ENCODE measurements around the gene IDUA.

Gene IDUA

DNA sequence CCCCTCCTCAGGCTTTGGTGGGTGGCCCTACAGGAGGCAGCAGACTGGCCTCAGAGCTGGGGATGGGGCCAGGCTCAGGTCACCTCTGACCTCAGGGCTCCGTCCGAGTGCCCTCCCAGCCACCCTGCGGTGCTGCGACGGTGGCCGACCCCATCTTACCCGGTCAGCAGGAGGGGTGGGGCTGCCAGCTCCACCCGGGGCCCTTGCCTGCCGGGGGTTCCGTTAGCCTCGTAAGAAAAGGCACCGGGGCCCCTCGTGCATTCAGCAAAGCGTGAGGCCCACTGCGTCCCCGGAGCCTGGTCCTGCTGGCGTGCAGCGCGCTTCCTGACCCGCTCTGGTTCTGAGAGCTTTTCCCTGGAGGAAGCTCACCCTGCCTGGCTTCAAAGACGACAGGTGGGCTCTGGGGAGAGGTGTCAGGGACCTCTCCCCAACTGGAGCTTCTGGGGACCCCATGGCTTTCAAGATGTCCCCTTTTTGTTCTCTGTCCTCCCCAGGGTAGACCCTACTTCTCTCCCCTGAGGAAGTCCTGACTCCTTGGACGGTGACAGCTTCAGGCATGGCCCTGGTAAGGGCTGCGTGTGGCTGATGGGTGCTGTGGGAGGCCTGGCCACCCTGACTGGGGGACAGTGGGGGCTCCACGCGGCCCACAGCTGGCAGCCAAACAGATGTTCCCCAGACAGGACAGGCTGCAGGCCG is 40.5 kb downstream of the IDUA start:
- Histone ChIP-seq H3K9ac (ENCODE audit: low read depth, low read length) (no peak overlapping the region), H3K36me3 (ENCODE audit: insufficient read depth, low read length) (no peaks in the 10 kb centered on the region; the same call in 1 of the 2 replicates), H3K4me1 (ENCODE audit: insufficient read depth, low read length) (peaks cover 13% of the 10 kb centered on the region; the same call in 1 of the 2 replicates)

DNA sequence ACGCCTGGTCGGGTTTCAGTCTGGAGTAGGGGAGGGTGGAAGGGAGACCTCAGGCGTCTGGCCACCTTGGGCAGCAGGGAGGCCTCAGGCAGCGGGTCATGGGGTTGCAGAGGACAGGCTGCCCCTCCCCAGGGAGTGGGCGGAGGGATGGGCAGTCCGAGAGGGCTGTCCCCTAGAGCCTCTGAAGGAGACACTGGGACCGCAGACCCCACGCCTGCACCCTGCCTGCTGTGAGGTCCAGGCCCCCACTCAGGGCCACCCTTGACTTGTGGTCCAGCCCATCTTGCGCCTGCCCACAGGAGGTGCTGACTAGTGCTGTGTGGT is 41.0 kb downstream of the IDUA start:
- Histone ChIP-seq H3K4me1 (ENCODE audit: insufficient read depth, low read length) (peaks cover 13% of the 10 kb centered on the region; the same call in 1 of the 2 replicates), H3K9me3 (ENCODE audit: control insufficient read depth, insufficient read depth, low read length) (no peaks in the 10 kb centered on the region), H3K9ac (ENCODE audit: low read depth, low read length) (no peak overlapping the region), H3K36me3 (ENCODE audit: insufficient read depth, low read length) (no peaks in the 10 kb centered on the region; the same call in 1 of the 2 replicates)

More for the DNA sequence above, 40.5 kb downstream of the IDUA start:
- H3K9me3 ChIP-seq (ENCODE audit: control insufficient read depth, insufficient read depth, low read length) = no peaks in the 10 kb centered on the region

DNA sequence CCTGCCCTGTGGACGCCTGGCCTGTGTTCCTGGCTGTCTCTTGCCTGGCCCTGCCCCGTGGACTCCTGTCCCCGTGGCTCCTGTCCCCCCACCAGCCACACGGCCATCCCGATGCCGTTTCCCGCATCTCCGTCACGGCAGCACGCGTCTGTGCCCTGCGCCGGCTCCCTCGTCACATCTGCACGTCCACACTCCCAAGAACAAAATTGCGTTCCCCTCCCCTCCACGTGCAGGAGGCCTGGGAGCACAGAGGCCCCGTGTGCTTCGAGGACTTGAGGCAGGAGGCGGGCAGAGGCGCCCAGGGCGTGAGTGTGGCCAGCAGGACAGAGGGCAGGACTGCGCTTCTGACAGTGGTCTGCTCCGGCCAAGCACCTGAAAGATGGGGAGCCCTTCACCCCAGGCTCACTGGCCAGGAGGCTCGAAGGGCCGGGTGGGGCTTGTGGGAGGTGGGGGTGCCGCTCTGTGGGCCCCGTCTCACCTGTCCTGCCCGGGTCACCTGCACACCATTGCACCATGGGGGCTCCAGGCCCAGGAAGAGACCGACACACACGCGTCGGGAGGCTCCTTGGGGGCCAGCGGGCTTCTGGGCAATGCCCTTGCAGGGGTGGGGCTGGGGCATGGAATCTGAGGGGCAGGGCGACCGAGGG is 41.9 kb downstream of the IDUA start:
- no peak overlapping the region for H3K9ac ChIP-seq (ENCODE audit: low read depth, low read length)
- peaks cover 13% of the 10 kb centered on the region; the same call in 1 of the 2 replicates for H3K4me1 ChIP-seq (ENCODE audit: insufficient read depth, low read length)
- H3K36me3 ChIP-seq (ENCODE audit: insufficient read depth, low read length) = no peaks in the 10 kb centered on the region; the same call in 1 of the 2 replicates
- H3K9me3 ChIP-seq (ENCODE audit: control insufficient read depth, insufficient read depth, low read length) = no peaks in the 10 kb centered on the region

DNA sequence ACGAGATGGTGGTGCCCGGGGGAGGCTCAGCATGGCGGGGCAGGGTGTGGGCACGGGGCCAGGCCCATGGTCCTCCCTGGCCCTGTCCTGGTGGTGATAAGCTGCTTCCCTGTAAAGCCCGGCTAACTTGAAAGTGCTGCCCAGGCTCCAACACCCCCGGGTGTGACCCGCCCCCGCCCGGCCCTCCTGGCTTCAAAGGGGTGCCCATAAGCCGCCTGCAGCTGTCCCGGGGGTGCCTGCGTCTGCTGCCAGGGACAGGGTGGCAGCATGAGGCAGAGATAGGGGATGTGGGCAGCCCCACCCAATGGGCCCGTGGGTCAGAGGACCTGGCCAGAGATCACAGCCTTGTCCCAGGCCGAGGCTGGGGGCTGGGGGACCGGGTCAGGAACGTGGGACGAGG is 42.7 kb downstream of the IDUA start:
- no peaks in the 10 kb centered on the region; the same call in 1 of the 2 replicates for H3K36me3 ChIP-seq (ENCODE audit: insufficient read depth, low read length)
- no peaks in the 10 kb centered on the region for H3K9me3 ChIP-seq (ENCODE audit: control insufficient read depth, insufficient read depth, low read length)
- H3K4me1 ChIP-seq (ENCODE audit: insufficient read depth, low read length) = peaks cover 13% of the 10 kb centered on the region; the same call in 1 of the 2 replicates
- H3K9ac ChIP-seq (ENCODE audit: low read depth, low read length) = no peak overlapping the region

DNA sequence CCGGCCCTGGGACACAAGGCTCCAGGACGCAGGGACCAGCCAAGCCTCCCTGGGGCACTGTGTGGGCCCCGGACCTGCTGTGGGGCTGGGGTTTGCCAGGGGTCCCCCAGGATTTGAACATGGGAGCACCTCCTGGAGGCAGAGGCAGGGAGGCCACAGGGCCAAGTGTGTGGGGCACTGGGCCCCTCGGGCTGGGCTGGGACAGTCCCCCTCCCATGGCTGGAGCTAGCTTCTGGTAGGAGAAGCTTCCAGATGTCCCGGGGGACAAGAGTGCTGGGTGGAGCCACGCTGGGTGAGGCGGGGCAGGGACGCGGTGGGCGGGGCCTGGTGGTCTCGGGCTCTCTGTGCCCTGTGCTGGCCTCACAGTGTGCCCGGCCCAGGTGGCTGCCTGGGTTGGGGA is 43.2 kb downstream of the IDUA start:
- Histone ChIP-seq H3K9ac (ENCODE audit: low read depth, low read length) (no peak overlapping the region), H3K4me1 (ENCODE audit: insufficient read depth, low read length) (peaks cover 13% of the 10 kb centered on the region; the same call in 1 of the 2 replicates), H3K36me3 (ENCODE audit: insufficient read depth, low read length) (no peaks in the 10 kb centered on the region; the same call in 1 of the 2 replicates), H3K9me3 (ENCODE audit: control insufficient read depth, insufficient read depth, low read length) (no peaks in the 10 kb centered on the region)

DNA sequence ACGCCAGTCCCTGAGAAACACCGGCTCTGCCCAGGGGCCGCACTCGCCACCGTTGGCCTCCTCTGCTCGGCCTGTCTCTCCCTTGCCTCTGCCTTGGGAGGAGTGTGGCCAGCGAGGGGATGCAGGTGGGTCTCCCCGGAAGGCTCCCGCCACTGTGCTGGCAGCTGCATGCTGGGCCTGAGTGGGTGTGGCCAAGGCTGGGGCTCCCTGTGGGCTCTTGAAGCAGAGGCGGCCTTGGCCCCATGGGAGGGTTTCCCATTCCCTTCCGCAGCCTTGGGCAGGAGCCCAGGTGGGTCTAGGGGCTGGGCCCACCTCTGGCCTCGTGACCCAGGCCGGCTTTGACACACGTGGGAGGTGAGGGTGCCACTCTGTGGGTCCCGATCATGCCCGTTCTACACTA is 43.7 kb downstream of the IDUA start:
- H3K36me3 ChIP-seq (ENCODE audit: insufficient read depth, low read length) = no peaks in the 10 kb centered on the region
- H3K9me3 ChIP-seq (ENCODE audit: control insufficient read depth, insufficient read depth, low read length) = no peaks in the 10 kb centered on the region
- no peak overlapping the region for H3K9ac ChIP-seq (ENCODE audit: low read depth, low read length)
- peaks cover 13% of the 10 kb centered on the region; the same call in 1 of the 2 replicates for H3K4me1 ChIP-seq (ENCODE audit: insufficient read depth, low read length)

DNA sequence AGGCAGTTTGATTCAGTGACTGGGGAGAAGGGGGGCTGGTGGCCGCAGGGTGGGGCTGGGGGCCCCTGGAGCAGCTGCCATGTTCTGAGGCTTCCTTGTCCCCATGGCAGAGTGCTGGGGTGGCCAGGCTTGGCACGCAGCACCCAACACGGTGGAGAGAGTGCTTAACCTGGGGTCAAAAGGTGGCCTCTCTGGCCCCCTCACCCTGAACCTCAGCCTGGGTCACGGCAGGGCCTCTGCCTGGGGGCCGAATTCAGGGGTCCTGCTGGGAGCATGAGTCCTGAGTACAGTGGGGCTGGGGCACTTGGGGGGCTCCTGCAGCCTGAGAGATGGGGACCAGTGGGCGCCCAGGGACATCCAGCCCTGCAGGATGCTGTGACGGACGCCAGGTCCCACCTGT is 44.5 kb downstream of the IDUA start:
- Histone ChIP-seq H3K4me1 (ENCODE audit: insufficient read depth, low read length) (peaks cover 13% of the 10 kb centered on the region; the same call in 1 of the 2 replicates), H3K36me3 (ENCODE audit: insufficient read depth, low read length) (no peaks in the 10 kb centered on the region), H3K9me3 (ENCODE audit: control insufficient read depth, insufficient read depth, low read length) (no peaks in the 10 kb centered on the region), H3K9ac (ENCODE audit: low read depth, low read length) (no peak overlapping the region)

DNA sequence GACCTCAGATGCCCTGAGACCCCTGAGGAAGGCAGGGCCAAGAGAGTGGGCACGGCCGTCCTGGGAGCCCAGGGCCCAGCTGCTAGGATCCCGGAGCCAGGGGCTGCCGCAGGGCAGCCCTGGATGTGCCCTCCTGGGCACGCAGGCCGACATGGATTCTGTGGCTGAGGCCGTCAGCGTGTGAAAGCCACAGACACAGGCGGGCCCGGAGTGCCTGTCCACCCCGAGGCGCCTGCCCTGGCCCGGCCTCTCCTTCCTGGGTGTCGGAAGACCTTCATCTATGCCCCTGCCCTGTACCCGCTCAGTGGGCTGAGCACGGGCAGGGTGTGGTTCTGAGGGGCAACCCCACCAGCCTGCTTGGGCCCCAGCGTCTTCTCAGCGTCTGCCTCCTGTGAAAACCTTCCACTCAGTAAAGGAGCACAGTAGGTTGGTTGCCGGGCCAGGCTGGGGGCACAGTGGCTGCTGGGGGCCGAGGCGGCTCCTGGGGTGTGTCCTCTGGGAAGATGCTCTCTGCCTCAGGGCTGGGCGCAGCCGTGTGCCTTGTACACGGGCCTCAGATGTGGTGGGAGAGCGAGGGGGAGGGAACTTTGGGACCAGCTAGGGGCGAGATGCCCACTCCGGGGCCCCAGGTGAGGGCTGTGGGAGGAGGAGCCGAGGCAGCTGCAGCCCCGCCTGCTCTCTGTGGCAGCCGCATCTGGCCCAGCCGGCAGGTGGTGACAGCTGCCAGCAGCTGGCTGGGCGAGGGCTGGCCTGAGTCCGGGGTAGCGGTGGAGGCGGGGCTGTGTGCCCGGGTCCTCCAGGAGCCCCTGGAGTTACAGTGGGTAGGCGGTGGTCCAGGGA is 45.3 kb downstream of the IDUA start:
- no peak overlapping the region for H3K9ac ChIP-seq (ENCODE audit: low read depth, low read length)
- no peaks in the 10 kb centered on the region for H3K36me3 ChIP-seq (ENCODE audit: insufficient read depth, low read length)
- peaks cover 13% of the 10 kb centered on the region; the same call in 1 of the 2 replicates for H3K4me1 ChIP-seq (ENCODE audit: insufficient read depth, low read length)
- no peaks in the 10 kb centered on the region for H3K9me3 ChIP-seq (ENCODE audit: control insufficient read depth, insufficient read depth, low read length)

DNA sequence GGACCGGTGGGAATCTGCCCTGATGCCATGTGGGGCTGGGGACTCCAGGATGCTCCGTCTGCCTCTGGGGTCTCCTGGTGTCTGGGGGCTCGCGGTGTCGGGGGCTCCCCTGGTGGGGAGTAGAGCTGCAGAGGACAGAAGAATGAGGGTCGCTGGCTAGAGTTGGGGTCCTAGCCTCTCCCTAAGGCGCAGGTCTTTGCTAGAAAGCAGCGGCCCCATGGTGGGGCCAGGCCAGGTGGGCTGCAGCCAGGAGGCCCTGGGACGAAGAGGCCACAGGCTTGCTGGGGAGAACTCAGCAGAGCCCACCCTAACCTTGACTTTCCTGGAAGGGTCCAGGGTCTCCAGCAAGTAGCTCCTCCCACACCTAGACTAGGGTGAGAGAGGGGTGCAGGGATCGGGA is 46.0 kb downstream of the IDUA start:
- Histone ChIP-seq H3K9ac (ENCODE audit: low read depth, low read length) (no peak overlapping the region), H3K4me1 (ENCODE audit: insufficient read depth, low read length) (peaks cover 8% of the 10 kb centered on the region; the same call in 1 of the 2 replicates)

DNA sequence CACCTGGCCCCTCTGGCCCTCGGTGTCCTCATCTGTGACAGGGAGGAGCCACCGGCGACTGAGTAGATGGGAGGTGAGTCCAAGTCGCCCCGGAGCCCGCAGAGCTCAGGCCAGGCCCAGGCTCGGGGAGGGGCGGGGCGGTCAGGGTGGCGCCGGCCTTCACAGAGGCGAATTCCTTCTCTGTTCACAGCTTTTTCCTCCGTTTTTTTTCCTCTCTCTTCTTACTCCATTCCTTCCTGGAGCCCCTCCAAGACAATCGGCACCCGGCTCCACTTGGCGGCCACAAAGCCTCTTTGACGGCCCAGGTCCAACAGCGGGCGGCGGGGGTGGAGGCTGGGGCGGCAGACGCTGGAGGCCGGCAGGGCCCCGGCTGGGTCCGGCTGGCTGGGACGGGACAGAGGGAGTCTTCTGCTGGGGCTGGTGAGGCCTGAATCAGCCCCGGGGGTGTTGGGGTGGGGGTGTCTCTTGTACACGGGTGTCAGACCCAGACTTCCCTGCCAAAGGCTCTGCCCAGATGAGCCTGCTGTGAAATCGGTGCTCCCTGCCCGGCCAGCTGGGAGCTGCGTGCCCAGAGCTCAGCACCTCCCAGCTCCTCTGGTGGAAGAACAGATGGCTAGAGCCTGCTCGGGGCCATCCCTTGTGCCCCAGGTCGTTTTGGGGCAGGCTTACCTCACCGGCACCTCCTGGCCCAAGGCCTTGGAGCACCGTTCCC is 47.2 kb downstream of the IDUA start:
- Histone ChIP-seq H3K9me3 (ENCODE audit: control insufficient read depth, insufficient read depth, low read length) (no peaks in the 10 kb centered on the region), H3K4me1 (ENCODE audit: insufficient read depth, low read length) (peaks cover 5% of the 10 kb centered on the region; the same call in 1 of the 2 replicates), H3K9ac (ENCODE audit: low read depth, low read length) (no peak overlapping the region), H3K36me3 (ENCODE audit: insufficient read depth, low read length) (no peaks in the 10 kb centered on the region)

More for the DNA sequence above, 46.0 kb downstream of the IDUA start:
- H3K36me3 ChIP-seq (ENCODE audit: insufficient read depth, low read length) = no peaks in the 10 kb centered on the region
- H3K9me3 ChIP-seq (ENCODE audit: control insufficient read depth, insufficient read depth, low read length) = no peaks in the 10 kb centered on the region

DNA sequence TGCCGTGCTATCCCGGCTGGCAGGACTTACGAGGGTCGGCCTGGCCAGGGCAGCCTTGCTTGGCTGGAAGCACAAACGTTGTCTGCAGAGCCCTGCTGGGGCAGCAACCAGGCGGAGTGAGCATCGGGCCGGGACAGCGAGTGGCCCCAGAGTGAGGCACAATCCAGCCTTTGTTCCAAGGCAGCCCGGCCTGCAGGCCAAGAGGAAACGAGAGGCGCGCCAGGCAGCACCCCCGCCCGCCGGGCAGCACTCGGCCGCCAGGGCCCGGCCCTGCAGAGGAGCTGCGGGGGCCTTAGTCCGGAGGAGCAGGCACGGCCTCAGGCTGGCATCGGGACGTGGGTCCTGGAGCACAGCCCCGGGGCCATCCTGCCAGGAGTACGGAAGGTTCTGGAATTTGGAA is 48.7 kb downstream of the IDUA start:
- peaks cover 2% of the 10 kb centered on the region; the same call in 1 of the 2 replicates for H3K4me1 ChIP-seq (ENCODE audit: insufficient read depth, low read length)

DNA sequence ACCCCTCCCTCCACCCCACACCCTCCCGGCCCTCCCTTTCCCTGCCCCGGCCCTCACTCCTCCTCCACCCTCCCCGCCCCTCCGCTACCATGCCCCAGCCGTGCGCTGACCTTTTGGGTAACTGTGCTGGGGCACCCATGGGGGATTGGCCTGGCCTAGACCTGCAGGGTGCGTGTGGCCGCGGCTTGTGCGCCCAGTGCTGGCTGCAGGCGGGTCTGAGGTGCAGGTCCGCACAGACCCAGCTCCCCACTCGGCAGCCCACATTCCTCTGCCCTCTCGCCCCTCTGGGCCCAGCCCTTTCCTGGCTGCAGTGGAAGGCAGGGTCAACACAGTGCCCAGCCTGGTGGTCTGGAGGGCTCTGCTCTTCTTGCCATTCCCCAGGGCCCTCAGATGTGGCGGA is 49.3 kb downstream of the IDUA start:
- Histone ChIP-seq H3K9me3 (ENCODE audit: control insufficient read depth, insufficient read depth, low read length) (no peaks in the 10 kb centered on the region), H3K9ac (ENCODE audit: low read depth, low read length) (no peak overlapping the region), H3K4me1 (ENCODE audit: insufficient read depth, low read length) (peaks cover under 1% of the 10 kb centered on the region; the same call in 1 of the 2 replicates), H3K36me3 (ENCODE audit: insufficient read depth, low read length) (no peaks in the 10 kb centered on the region)

More for the DNA sequence above, 48.7 kb downstream of the IDUA start:
- Histone ChIP-seq H3K36me3 (ENCODE audit: insufficient read depth, low read length) (no peaks in the 10 kb centered on the region), H3K9me3 (ENCODE audit: control insufficient read depth, insufficient read depth, low read length) (no peaks in the 10 kb centered on the region), H3K9ac (ENCODE audit: low read depth, low read length) (no peak overlapping the region)

DNA sequence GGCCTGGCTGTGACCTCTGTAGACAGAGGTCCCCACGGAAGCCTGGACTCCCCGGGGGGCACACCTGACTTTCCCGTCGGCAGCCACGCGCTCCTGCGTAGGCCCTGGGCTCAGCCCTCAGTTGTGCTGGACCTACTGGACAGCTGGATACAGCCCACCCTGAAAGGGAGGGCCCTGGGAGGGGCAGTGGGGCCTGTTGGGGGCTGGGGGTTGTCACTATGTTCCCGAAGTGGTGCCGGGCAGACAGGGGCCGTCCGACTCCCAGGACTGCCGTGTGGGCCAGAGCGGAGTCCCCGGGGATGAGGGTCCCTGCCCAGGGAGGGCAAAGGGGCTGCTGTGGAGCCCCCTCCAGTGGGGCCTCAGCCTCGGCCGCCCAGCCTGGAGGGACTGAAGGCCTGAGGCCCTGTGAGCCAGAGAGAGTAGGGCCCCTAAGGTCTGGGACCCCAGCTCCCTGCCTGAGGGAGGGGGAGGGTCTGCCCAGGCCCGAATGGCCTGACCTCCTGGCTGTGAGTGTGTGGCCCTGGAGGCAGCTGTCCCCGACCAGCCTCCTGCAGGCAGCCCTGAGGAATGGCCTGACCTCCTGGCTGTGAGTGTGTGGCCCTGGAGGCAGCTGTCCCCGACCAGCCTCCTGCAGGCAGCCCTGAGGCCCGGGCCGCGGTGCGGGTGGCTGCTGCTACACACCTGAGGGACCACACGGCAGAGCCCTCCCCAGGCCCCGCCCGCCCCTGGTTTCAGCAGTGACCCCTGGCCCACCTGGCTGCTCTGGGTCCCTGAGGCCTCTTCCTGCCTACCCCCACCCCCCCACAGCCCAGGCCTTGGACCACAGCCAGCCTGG is 50.3 kb downstream of the IDUA start:
- H3K9ac ChIP-seq (ENCODE audit: low read depth, low read length) = no peak overlapping the region
- peaks cover 11% of the 10 kb centered on the region; the same call in 1 of the 2 replicates for H3K4me1 ChIP-seq (ENCODE audit: insufficient read depth, low read length)
- H3K36me3 ChIP-seq (ENCODE audit: insufficient read depth, low read length) = no peaks in the 10 kb centered on the region

More for the DNA sequence above, 50.3 kb downstream of the IDUA start:
- H3K9me3 ChIP-seq (ENCODE audit: control insufficient read depth, insufficient read depth, low read length) = no peaks in the 10 kb centered on the region
